Activated naive CD8-positive, alpha-beta T cell (primary cell): ENCODE measurements around the gene AIPL1.

ENCODE experiments used
- H3K27ac Mint-ChIP-seq: one replicate; pipeline ENCODE4 v1.8.0; 2021; ENCODE audit warnings: mixed read lengths
- H3K27me3 Mint-ChIP-seq: one replicate; pipeline ENCODE4 v1.8.0; 2021; ENCODE audit warnings: mixed read lengths
- H3K36me3 Mint-ChIP-seq: one replicate; pipeline ENCODE4 v1.8.0; 2021; ENCODE audit warnings: mixed read lengths
- H3K4me1 Mint-ChIP-seq: one replicate; pipeline ENCODE4 v1.8.0; 2021; ENCODE audit warnings: low read depth, mixed read lengths
- H3K4me3 Mint-ChIP-seq: one replicate; pipeline ENCODE4 v1.8.0; 2021; ENCODE audit warnings: mild to moderate bottlenecking, mixed read lengths
- H3K9me3 Mint-ChIP-seq: one replicate; pipeline ENCODE4 v1.8.0; 2021; ENCODE audit warnings: low read depth, mixed read lengths

The AIPL1 gene

DNA sequence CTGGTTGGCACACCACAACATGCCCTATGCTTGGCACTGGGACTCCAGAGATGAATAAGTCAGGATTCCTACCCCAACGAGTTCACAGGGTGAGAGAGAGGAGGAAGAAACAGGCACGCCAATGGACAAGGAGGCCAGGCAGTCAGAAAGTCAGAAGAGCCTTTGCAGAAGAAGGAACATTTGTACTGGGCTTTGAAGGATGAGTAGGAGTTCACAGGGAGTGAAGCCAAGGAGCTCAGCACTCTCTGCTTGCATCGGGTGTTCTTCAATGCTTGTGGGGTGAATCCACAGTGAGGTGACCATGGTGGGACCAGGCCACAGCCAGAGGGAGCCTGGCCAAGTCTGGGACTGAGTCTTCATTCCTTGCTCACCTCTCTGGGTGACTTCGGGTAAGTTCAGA lies 47.5 kb downstream of the AIPL1 start:
- Mint-ChIP-seq H3K9me3 (no peaks in the 10 kb centered on the region), H3K27me3 (peaks cover 3% of the 10 kb centered on the region), H3K4me1 (no peaks in the 10 kb centered on the region), H3K27ac (no peak overlapping the region), H3K36me3 (no peaks in the 10 kb centered on the region), H3K4me3 (no peak overlapping the region)

- Mint-ChIP-seq H3K4me1 (no peaks in the 10 kb centered on the region), H3K36me3 (no peaks in the 10 kb centered on the region), H3K27ac (no peak overlapping the region), H3K9me3 (no peaks in the 10 kb centered on the region), H3K4me3 (no peak overlapping the region), H3K27me3 (peaks cover 4% of the 10 kb centered on the region)
Measured at GRCh38 chr17:6386041-6386630, 48.8 kb downstream of the AIPL1 start.

- Mint-ChIP-seq H3K4me3 (no peak overlapping the region), H3K9me3 (no peaks in the 10 kb centered on the region), H3K27ac (no peak overlapping the region), H3K36me3 (no peaks in the 10 kb centered on the region), H3K4me1 (no peaks in the 10 kb centered on the region), H3K27me3 (peaks cover 6% of the 10 kb centered on the region)
Measured at GRCh38 chr17:6384481-6384880, 50.4 kb downstream of the AIPL1 start.

DNA sequence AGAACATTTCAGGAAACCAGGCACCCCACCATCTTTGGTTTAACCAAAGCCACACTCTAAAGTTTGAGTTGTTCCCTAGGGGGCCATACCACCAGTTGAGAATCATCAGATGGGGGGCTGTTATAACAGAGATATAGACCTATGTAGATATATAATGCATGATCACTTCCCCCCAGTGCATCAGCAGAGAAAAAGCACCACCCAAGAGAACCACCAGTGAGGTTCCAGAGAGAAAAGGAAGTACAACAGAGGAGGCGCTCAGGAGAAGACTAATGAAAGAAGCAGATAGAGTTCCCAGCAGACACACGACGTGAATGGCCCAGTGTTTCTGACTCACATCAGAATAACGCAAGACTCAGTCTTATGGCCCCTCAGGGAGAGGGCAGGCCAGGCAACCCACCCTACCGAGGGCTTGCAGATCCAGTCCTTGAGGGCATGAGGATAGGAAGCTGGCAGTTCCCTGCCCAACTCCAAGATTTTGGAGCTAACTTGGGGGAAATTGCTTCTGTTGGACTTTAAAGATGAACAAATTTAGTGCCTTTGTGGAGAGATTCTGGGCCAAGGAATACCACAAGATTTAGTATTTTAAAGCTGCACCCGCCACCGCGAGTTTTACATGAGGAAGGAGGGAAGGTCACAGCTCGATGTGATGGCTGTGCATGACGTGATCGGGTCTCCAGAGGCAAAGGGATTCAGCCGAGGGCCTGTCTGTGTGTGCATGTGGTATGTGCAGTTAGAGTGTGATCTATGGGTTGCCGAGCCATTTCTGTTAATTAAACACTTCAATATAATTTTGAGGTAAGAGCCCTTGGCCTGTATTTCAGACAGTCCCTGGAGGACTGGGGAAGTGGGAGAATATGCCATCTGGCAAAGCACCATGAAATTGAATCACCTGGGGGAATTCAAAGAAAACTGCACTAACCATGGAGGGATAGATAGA lies 53.1 kb downstream of the AIPL1 start:
- H3K9me3 Mint-ChIP-seq = peaks cover 14% of the 10 kb centered on the region
- peaks cover 15% of the 10 kb centered on the region for H3K27me3 Mint-ChIP-seq
- H3K27ac Mint-ChIP-seq = no peak overlapping the region
- H3K36me3 Mint-ChIP-seq = peaks cover 3% of the 10 kb centered on the region
- no peaks in the 10 kb centered on the region for H3K4me1 Mint-ChIP-seq
- no peak overlapping the region for H3K4me3 Mint-ChIP-seq

GRCh38 chr17:6380915-6381438 lies 53.9 kb downstream of the AIPL1 start:
- Mint-ChIP-seq H3K9me3 (peaks cover 14% of the 10 kb centered on the region), H3K27me3 (peaks cover 15% of the 10 kb centered on the region), H3K4me3 (no peak overlapping the region), H3K36me3 (peaks cover 3% of the 10 kb centered on the region), H3K4me1 (no peaks in the 10 kb centered on the region), H3K27ac (no peak overlapping the region)

GRCh38 chr17:6377906-6378305 lies 57.0 kb downstream of the AIPL1 start:
- H3K9me3 Mint-ChIP-seq = peaks cover 14% of the 10 kb centered on the region
- peaks cover 14% of the 10 kb centered on the region for H3K27me3 Mint-ChIP-seq
- H3K27ac Mint-ChIP-seq = no peak overlapping the region
- H3K4me1 Mint-ChIP-seq = peaks cover 19% of the 10 kb centered on the region
- no peak overlapping the region for H3K4me3 Mint-ChIP-seq
- peaks cover 3% of the 10 kb centered on the region for H3K36me3 Mint-ChIP-seq

DNA sequence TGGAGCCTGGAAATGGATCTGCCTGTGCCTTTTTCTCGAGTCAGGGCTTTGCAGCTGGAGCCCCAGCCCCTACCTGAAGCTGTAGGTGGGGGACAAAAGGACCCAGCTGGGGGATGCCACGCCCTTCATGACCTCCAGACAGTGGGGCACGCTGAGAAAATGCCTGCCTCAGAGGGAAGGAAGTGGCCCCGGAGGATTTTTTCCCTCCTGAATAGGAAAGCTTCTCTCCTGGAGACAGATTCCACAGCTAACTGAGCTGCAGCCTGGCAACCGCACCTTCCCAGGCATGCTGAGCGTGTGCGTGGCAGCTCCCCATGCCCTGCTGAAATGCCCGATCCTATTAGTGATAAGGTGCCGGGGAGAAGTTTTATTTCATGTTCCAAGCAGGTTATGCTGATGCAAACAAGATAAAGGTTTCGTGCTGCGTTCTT lies 58.0 kb downstream of the AIPL1 start:
- Mint-ChIP-seq H3K4me3 (no peak overlapping the region), H3K9me3 (peaks cover 14% of the 10 kb centered on the region), H3K27ac (no peak overlapping the region), H3K36me3 (peaks cover 3% of the 10 kb centered on the region), H3K4me1 (peaks cover 19% of the 10 kb centered on the region), H3K27me3 (peaks cover 13% of the 10 kb centered on the region)

DNA sequence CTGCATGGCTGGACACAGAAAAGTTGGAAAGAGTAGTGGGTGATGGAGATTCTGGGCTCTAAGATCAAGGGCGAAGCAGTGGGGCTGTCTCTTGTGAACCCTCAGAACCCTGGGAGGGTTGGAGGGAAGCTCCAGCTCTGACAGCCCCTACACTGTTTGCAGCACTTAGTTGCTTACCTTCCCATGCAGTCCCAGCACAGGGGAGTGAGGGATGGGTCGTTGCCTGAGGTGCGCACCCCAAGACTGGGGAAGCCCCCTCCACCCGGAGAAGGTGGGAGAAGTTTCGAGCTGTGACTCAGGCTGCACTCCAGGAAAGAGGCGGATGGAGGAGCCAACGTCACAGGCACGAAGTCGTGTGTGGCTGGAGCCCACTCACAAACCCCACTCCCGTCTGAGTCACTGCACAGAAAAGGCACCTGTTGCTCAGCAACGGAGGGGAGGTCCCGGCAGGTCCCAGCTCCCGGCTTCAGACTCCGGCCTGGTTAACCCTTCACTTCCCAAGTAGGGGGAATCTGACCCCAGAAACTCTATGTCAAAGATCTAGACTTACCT lies 60.1 kb downstream of the AIPL1 start:
- H3K4me3 Mint-ChIP-seq = peak overlapping the region; percentile 30
- peaks cover 19% of the 10 kb centered on the region for H3K4me1 Mint-ChIP-seq
- H3K27me3 Mint-ChIP-seq = peaks cover 11% of the 10 kb centered on the region
- peak overlapping the region; percentile 23 for H3K27ac Mint-ChIP-seq
- H3K36me3 Mint-ChIP-seq = peaks cover 3% of the 10 kb centered on the region
- peaks cover 14% of the 10 kb centered on the region for H3K9me3 Mint-ChIP-seq

- peaks cover 10% of the 10 kb centered on the region for H3K27me3 Mint-ChIP-seq
- peak overlapping the region; percentile 23 for H3K27ac Mint-ChIP-seq
- H3K9me3 Mint-ChIP-seq = peaks cover 14% of the 10 kb centered on the region
- H3K4me1 Mint-ChIP-seq = peaks cover 19% of the 10 kb centered on the region
- H3K36me3 Mint-ChIP-seq = peaks cover 3% of the 10 kb centered on the region
- H3K4me3 Mint-ChIP-seq = peak overlapping the region; percentile 30
Measured at GRCh38 chr17:6374271-6374691, 60.6 kb downstream of the AIPL1 start.
